Sciatic nerve (tissue), 2 donors: ENCODE data around the gene COX19. TPM values are rescaled to one million over a fixed set of nuclear protein-coding genes. Genes with fewer than 3 reads are reported as not detected.
"Not testable (repeated sequence)": the region's sequence is repeated elsewhere in the genome, so short reads cannot be mapped to it uniquely, and the experiment has no call there.

Experiments
- ATAC-seq: fragments of 200-7000 bp; cut with Tn5 transposase; one replicate; pipeline ENCODE4 v1.9.1; 2020; ENCODE audit warnings: mild to moderate bottlenecking, moderate library complexity
- DNase-seq: peaks from one replicate; pipeline ENCODE4 v3.0.0-alpha.2; 2020; ENCODE audit warnings: low spot score
- intact Hi-C: fragments of 100-400 bp; cut with DNase I; formaldehyde crosslinking; loops from one replicate; pipeline ENCODE4 v1.14.2; 2022
- total RNA-seq: library from RNA; stranded (reverse); fragmentation: NEBNext Ultra II Directional; extraction: Animal tissue kit (Norgen Biotek cat#: 25700); gene quantifications from one replicate; pipeline ENCODE4 v1.2.1, GENCODE V29; 2021
- donor health status: DM: no; HTN: no; CAD: no.
- donor health status: DM: no; HTN: no; CAD: no.

The COX19 gene
- total RNA-seq, 1 donor from 2014 or later, result 18.3 TPM

GRCh38 chr7:966291-967069 lies 8.9 kb downstream of the COX19 start:
- ATAC-seq (no peak), DNase-seq (no peak)
- intact Hi-C loops, result no loop called here

- no peak for DNase-seq
- intact Hi-C loops, result no loop called here
- peak; percentile 50 for ATAC-seq
These were observed 10.7 kb downstream of the COX19 start for GRCh38 chr7:964401-965231.

GRCh38 chr7:963236-964078 lies 11.9 kb downstream of the COX19 start:
- intact Hi-C loops, result no loop called here
- no peak for DNase-seq
- no peak for ATAC-seq

DNA sequence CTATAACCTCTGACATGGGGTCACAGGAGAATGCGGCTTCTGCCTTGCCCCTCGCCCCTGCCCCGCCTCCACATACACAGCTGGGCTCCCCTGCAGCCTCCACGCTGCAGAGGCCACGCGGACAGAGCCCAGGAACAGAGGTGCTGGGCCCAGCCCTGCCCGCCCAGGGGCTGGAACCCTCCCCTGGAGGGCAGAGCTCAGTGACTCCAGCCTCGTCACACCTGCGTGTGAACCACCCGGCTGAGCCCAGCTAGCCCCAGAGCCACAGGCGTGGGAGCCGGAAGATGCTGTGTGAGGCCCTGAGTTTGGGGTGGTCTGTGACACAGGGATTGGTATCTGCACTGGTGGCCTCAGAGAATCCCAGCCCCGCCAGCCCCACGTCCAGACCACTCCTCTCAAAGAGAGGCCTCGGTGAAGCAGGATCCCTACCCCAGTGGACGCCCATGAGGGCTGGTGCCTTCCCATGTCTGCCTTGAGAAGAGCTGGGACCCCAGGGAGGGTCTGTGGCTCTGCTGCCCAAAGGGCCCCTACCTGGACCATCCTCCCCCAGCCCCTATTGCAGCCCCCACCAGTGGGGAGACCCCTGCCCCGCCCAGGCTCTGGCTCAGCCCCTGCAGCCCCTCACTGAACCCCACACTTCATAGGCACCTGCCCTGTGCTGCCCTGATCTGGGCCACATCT lies 12.8 kb downstream of the COX19 start:
- intact Hi-C loops, result no loop called here
- ATAC-seq (no peak), DNase-seq (no peak)

- intact Hi-C loops, result no loop called here
- no peak for ATAC-seq
- DNase-seq, result no peak
These were observed 13.6 kb downstream of the COX19 start for GRCh38 chr7:961546-962400.

- not testable (repeated sequence) for DNase-seq
These were observed 14.4 kb downstream of the COX19 start for GRCh38 chr7:960972-961371.

DNA sequence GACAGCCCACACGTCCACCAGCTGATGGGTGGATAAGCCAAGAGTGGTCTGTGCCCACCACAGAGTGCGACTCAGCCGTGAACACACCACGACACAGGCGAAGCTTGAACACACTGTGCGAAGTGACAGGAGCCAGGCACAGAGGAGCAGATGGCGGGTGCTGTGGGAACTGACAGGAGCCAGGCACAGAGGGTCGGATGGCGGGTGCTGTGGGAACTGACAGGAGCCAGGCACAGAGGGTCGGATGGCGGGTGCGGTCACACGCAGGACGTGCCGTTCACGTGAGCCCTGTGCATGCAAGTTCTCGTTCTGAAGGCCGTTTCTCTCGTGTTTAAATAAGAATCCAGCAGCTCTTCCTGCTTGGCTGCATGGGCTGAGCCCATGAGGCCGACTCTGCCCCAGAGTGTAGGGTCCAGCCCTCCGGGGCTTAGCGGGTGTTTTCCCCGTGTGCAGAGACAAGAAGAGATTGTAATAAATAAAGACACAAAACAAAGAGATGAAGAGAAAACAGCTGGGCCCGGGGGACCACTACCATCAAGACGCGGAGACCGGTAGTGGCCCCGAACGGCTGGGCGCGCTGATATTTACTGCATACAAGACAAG lies 15.0 kb downstream of the COX19 start:
- intact Hi-C loops, result no loop called here
- no peak for ATAC-seq
- no peak for DNase-seq

More at GRCh38 chr7:960972-961371, 14.4 kb downstream of the COX19 start:
- intact Hi-C loops, ATAC-seq: not testable (repeated sequence)

- intact Hi-C loops, ATAC-seq, DNase-seq: not testable (repeated sequence)
These were observed 15.6 kb downstream of the COX19 start for GRCh38 chr7:959740-960139.

DNA sequence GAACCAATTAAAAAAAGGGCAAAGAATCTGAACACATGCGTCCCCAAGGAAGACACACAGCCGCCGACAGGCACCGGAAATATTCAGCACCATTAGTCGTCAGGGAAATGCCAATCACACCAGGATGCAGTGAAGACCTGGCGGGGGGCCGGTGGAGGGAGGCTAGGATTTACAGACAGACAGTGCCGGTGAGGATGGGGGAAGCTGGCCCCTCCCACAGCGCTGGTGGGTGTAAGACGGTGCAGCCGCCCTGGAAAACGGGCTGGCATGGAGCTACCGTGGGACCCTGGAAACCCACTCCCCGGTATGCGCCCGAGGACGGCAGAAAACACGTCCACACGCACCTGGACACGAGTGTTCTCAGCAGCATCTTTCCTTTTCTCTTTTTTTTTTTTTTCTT lies 16.1 kb downstream of the COX19 start:
- intact Hi-C loops, result no loop called here
- ATAC-seq (no peak), DNase-seq (no peak)

DNA sequence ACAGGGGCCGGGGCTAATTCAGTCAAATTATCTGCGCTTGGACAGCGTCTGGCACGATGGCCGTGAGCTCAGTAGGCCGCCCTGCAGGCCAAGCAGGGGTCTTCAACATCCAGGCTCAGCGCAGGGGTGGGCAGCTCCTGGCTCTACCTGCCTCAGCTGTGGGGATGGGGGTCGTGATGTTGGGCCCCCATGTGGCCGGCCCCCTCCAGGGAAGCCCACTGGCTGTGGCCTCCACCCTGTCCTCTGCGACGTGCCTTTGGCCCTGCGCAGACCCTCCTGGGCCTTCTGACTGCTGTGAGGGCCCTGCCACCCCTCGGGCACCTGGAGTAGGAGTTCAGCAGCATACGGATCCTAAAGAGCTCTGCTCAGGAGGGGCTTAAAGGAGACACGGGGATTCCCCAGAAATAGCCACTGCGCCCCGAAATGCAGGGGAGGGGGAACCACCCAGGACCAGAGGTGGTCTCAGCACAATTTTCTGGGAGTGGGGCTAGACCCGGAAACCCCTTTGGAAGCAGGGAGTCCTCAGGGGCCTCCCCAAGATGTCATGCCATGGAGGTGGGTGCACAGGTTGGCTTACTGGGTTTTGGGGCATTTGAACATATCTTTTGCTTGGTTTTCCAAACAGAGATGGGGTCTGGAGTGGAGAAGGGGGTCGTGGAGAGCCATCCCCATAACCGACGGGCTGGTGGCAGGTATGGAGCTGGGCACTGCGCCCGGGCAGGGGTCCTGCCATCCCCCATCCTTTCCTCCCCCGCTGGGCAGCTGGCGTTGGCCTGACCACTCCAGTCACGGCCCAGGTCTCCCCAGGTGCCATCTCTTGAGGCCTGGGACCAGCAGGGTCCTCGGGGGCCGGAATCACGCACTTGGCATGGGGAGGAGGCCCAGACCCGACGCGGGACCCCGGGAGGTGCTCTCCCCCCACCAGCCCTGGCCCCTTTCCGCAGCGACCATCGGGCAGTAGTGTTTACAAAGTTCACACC lies 16.8 kb downstream of the COX19 start:
- intact Hi-C loops, result no loop called here
- no peak for ATAC-seq
- DNase-seq, result no peak

DNA sequence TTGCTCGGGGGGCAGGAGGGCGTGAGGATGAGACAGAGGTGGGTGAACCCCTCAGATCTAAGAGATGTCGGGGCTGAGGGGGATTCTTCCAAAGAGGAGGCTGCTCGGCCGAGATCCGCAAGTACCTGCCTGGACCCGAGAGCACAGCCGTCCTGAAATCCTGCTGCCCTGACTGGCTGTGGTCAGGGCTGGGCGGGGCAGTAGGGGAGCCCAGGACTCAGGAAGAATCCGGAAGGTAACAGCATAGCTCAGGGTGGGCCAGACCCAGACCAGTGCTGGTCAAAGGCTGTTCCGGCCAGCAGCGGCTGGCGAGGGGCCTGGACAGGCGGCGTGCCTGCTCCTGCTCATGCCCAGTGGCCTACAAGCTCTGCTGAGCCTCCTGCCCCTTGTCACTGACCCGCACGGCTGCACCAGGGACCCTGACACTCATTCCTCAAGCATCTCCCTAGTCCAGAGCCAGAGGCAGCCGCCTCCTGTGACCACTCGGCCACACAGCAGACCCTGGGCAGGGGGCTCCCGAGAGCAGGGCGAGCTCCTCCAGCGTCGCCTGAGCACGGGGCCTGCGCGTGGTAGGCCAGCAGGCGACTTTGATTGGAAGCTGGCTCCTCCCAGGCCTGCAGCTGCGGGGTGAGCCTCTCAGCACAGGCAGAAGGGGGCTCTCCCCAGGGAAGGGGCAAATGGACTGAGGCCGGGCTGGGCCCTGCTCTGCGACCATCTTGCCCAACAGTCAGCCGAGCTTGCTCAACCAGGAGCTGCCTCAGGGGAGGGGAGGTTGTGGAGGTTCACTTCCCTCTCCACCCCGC lies 17.7 kb downstream of the COX19 start:
- intact Hi-C loops, result no loop called here
- peak; percentile 59 for ATAC-seq
- no peak for DNase-seq

DNA sequence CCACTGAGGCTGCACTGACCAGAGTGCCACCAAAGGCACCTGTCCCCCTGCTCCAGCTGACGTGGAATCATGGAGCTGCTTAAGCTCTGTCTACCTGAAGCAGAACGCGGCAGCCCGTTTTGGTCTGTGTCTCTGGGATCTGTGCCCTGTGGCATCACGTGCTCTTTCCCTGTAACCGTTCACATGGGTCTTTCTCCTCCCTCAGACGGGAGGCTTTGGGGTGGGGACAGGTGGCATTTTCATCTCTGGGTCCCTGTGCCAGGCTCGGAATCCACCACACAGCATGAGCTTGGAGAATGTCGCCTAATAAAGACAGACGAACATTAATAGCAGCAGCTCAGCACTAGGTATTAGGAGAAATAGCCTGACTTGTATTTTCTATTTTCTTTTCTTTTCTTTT lies 19.3 kb downstream of the COX19 start:
- DNase-seq, result no peak
- ATAC-seq, result no peak
- intact Hi-C loops, result no loop called here

DNA sequence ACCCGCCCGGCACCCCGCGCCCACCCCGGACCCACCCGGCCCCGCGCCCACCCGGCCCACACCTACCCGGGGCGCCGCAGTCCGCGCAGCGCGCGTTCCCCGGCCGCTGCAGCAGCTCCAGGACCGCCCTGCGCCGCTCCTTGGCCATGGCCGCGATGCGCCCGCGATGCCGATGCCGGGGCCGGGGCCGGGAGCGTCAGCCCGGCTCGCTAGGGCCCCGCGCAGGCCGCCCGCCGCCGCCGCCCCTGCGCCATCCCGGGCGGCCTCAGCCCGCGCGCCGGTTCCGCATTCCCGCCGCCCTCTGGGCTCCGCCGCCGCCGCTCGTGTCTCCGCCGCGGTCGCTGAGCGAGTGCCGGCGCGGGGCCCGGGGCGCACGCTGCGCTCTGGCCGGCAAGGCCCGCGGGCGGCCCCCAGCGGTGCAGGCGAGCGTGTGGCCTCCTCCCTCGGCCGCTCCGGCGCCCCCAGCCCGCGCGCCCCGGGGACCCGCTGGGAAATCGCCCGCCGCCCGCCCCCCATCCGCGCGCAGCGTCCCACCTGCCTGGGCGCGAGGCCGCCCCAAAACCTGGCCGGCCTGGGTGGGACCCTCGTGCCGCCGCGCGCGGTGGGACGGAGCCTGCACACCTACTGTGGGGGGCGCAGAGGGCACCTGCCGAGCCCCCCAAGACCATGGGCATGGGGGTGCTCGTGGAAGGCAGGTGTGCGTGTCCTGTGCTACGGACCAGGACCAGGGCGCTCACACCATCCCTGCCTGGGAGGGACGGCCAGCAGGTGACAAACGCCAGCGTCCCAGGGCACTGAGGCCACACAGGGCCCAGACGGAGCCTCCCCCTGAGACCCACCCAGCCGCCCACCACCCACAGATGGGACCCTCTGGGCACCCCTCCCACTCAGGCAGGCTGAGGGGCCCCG lies 20.8 kb downstream of the COX19 start, which contains the start of gene ADAP1:
ADAP1 (minus strand) TSS at position 351 of the 909 bp plus-strand sequence; CDS start at position 148, 203 bp downstream.
- ATAC-seq (no peak), DNase-seq (no peak)
- intact Hi-C loops, result loop anchor here (5.0 kb wide), 1 partner anchor 47 kb away; no protein-coding TSS in a partner anchor

- intact Hi-C loops, result loop anchor here (5.0 kb wide), 1 partner anchor 46 kb away; no protein-coding TSS in a partner anchor
- ATAC-seq (peak; percentile 69), DNase-seq (no peak)
These were observed 21.6 kb downstream of the COX19 start for GRCh38 chr7:953547-954327.
